HL-60 (cell line): ENCODE data around the gene DCAF11.

ENCODE experiments used
- DNase-seq, 2 experiments: peaks; one replicate each; pipeline ENCODE4 v3.0.0-alpha.2; 2010 to 2020; ENCODE audit warnings: low read depth in 1 of 2, low spot score in 1 of 2
- H3K27ac ChIP-seq: fragments of 250-450 bp; sonication (Bioruptor Pico); replicated peaks from 2 replicates; pipeline ENCODE4 v1.5.1; 2020; ENCODE audit warnings: mild to moderate bottlenecking, moderate library complexity
- H3K27me3 ChIP-seq: fragments of 250-450 bp; sonication (Bioruptor Pico); 2 replicates; pipeline ENCODE4 v1.5.1; 2021; ENCODE audit warnings: mild to moderate bottlenecking, moderate library complexity; ENCODE audit not compliant: insufficient read depth, poor library complexity, severe bottlenecking
- H3K4me3 ChIP-seq: replicated peaks from 2 replicates; pipeline ENCODE4 v1.5.1; 2011; ENCODE audit warnings: mild to moderate bottlenecking, control low read depth, low read length; ENCODE audit not compliant: insufficient read depth
- GABPA ChIP-seq: IDR thresholded peaks from 2 replicates; pipeline ENCODE4 v1.6.1; 2012; ENCODE audit warnings: low read depth
- POLR2AphosphoS5 ChIP-seq: IDR thresholded peaks from 2 replicates; pipeline ENCODE4 v1.6.1; 2012; ENCODE audit warnings: low read depth
- SPI1 ChIP-seq: IDR thresholded peaks from 2 replicates; pipeline ENCODE4 v1.6.1; 2012; ENCODE audit warnings: low read depth, mild to moderate bottlenecking, borderline replicate concordance
- TF ChIP-seq, protein P1 (sequence below): IDR thresholded peaks from 2 replicates; pipeline ENCODE4 v1.6.1; 2012; ENCODE audit warnings: low read depth; ENCODE audit not compliant: insufficient replicate concordance
- TF ChIP-seq, protein P2 (sequence below): IDR thresholded peaks from one replicate; pipeline ENCODE4 v1.5.1; 2011; ENCODE audit warnings: low read length, control low read depth, inconsistent platforms; ENCODE audit not compliant: insufficient read depth

The DCAF11 gene

GRCh38 chr14:24113379-24113800 lies 1.2 kb upstream of the DCAF11 start:
- H3K27me3 ChIP-seq: no peaks in the 10 kb centered on the region
- TF ChIP-seq POLR2AphosphoS5: no peak
- TF ChIP-seq, protein P1, sequence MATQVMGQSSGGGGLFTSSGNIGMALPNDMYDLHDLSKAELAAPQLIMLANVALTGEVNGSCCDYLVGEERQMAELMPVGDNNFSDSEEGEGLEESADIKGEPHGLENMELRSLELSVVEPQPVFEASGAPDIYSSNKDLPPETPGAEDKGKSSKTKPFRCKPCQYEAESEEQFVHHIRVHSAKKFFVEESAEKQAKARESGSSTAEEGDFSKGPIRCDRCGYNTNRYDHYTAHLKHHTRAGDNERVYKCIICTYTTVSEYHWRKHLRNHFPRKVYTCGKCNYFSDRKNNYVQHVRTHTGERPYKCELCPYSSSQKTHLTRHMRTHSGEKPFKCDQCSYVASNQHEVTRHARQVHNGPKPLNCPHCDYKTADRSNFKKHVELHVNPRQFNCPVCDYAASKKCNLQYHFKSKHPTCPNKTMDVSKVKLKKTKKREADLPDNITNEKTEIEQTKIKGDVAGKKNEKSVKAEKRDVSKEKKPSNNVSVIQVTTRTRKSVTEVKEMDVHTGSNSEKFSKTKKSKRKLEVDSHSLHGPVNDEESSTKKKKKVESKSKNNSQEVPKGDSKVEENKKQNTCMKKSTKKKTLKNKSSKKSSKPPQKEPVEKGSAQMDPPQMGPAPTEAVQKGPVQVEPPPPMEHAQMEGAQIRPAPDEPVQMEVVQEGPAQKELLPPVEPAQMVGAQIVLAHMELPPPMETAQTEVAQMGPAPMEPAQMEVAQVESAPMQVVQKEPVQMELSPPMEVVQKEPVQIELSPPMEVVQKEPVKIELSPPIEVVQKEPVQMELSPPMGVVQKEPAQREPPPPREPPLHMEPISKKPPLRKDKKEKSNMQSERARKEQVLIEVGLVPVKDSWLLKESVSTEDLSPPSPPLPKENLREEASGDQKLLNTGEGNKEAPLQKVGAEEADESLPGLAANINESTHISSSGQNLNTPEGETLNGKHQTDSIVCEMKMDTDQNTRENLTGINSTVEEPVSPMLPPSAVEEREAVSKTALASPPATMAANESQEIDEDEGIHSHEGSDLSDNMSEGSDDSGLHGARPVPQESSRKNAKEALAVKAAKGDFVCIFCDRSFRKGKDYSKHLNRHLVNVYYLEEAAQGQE: no peak
- TF ChIP-seq GABPA: no peak
- TF ChIP-seq SPI1: no peak
- TF ChIP-seq, protein P2, sequence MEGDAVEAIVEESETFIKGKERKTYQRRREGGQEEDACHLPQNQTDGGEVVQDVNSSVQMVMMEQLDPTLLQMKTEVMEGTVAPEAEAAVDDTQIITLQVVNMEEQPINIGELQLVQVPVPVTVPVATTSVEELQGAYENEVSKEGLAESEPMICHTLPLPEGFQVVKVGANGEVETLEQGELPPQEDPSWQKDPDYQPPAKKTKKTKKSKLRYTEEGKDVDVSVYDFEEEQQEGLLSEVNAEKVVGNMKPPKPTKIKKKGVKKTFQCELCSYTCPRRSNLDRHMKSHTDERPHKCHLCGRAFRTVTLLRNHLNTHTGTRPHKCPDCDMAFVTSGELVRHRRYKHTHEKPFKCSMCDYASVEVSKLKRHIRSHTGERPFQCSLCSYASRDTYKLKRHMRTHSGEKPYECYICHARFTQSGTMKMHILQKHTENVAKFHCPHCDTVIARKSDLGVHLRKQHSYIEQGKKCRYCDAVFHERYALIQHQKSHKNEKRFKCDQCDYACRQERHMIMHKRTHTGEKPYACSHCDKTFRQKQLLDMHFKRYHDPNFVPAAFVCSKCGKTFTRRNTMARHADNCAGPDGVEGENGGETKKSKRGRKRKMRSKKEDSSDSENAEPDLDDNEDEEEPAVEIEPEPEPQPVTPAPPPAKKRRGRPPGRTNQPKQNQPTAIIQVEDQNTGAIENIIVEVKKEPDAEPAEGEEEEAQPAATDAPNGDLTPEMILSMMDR: no peak
- H3K27ac ChIP-seq: peak overlapping the region; percentile 97

GRCh38 chr14:24113801-24114531 lies 611 bp upstream of the DCAF11 start:
- Histone ChIP-seq H3K4me3 (peak overlapping the region; percentile 65), H3K27me3 (no peaks in the 10 kb centered on the region), H3K27ac (peak overlapping the region; percentile 97)
- peak; percentile 79 to 93 for DNase-seq
- TF ChIP-seq, protein P2: no peak
- TF ChIP-seq SPI1: 0 out of 2 replicates have a peak, but pooled peaks have one; percentile 8
- TF ChIP-seq POLR2AphosphoS5: peak; percentile 76; the same call in 1 of the 2 replicates
- peak; percentile 78 for TF ChIP-seq GABPA
- TF ChIP-seq, protein P1: peak; percentile 47

More at GRCh38 chr14:24113379-24113800, 1.2 kb upstream of the DCAF11 start:
- no peak for DNase-seq
- H3K4me3 ChIP-seq: peak overlapping the region; percentile 65

DNA sequence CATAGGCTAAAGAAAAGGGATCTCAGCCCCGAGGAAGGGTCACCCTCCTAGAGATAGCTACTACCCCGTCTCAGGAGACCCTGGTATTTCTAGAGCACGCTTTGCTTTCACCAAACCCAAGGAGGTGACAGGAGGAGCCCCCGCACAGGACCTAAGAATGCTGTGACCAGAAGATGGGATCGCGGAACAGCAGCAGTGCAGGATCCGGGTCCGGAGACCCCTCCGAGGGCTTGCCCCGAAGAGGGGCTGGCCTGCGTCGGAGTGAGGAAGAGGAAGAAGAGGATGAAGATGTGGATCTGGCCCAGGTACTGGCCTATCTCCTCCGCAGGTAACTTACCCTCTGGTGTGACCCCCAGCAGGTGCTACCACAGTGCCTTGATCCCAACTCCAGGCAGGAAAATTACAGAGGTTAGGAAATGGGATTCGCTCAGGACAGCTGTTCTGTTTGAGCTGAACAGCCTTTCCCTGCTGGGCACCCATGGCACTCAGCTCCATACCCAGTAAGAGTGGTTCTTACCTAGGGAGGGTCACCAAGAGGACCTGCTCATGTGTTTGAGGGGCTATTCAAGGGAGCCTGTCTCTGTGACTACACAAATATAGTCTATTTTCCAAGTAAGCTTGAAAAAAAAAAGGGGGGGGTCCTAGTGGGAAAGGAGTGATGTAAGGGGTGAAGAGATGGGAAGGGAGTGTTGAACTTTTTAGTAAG lies 998 bp downstream of the DCAF11 start:
- H3K27ac ChIP-seq: peak overlapping the region; percentile 97
- no peak for DNase-seq
- TF ChIP-seq, protein P2: no peak
- TF ChIP-seq GABPA (no peak), SPI1 (no peak), POLR2AphosphoS5 (no peak)
- TF ChIP-seq, protein P1: no peak
- no peaks in the 10 kb centered on the region for H3K27me3 ChIP-seq
- H3K4me3 ChIP-seq: peak overlapping the region; percentile 88
